ENCODE results near the gene SYTL1.

DNA sequence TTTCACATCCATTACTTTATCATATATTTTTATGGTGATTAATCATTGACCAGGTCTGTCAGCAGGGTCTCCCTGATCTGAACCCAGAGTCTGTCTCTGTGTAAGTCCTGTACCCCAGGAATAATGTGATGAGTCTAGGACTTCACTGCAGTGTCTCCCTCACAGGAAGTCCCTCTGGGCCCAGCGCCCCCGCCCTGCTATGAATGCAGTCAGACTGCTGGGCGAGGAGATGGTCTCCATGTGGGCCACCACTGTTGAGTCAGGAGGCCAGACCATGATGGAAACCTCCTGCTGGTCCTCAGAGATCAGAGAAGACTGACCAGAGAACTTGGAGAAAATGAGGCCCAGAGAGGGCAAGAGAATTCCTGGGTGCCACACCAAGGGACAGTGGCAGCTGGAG is 10.4 kb upstream of the SYTL1 start:
- TF ChIP-seq TAF1 (IDR thresholded peaks at IDR 0.05; ENCODE audit: low read depth) (no peak), RAD21 (conservative IDR thresholded peaks at IDR 0.05) (no peak), MXI1 (conservative IDR thresholded peaks at IDR 0.05; ENCODE audit: poor library complexity, severe bottlenecking) (no peak)

All from neural cell (in vitro differentiated cells).